HEK293 (cell line): ENCODE data around the gene PGGHG.

ENCODE experiments used
- CTCF ChIA-PET: fragments of 350-600 bp; formaldehyde crosslinking; extraction: SDS; loops from one replicate; lab custom pipeline; 2021; ENCODE audit warnings: antibody characterized with exemption; lab: Yijun Ruan, JAX
- POLR2A ChIA-PET: fragments of 300-600 bp; formaldehyde crosslinking; extraction: SDS; loops from one replicate; lab custom pipeline; 2020; ENCODE audit warnings: antibody characterized with exemption, inconsistent platforms; lab: Yijun Ruan, JAX
- H3K27ac ChIP-seq: fragments of 200-500 bp; sonication (Bioruptor generic); 2 replicates; pipeline ENCODE4 v1.5.1; 2014; ENCODE audit warnings: low read depth, low read length, control low read depth, inconsistent platforms; ENCODE audit errors: extremely low read depth
- H3K36me3 ChIP-seq, 2 experiments: fragments of 200-500 bp in 1 of 2; sonication (Bioruptor generic) in 1 of 2; 1 replicate in 1 of 2; 2 replicates in 1 of 2; pipeline ENCODE4 v1.5.1; 2014 to 2017; ENCODE audit warnings: inconsistent platforms in 2 of 2, low read length in 2 of 2; ENCODE audit not compliant: control insufficient read depth in 2 of 2, insufficient read depth in 1 of 2
- H3K4me1 ChIP-seq: fragments of 200-500 bp; sonication (Bioruptor generic); 2 replicates; pipeline ENCODE4 v1.5.1; 2014; ENCODE audit warnings: mild to moderate bottlenecking, low read length, inconsistent platforms; ENCODE audit not compliant: control insufficient read depth, insufficient read depth
- H3K4me3 ChIP-seq: 2 replicates; pipeline ENCODE4 v1.5.1; 2011; ENCODE audit warnings: low read depth, mild to moderate bottlenecking, control low read depth, low read length, moderate library complexity
- H3K9me3 ChIP-seq: fragments of 200-500 bp; sonication (Bioruptor generic); 2 replicates; pipeline ENCODE4 v1.5.1; 2014; ENCODE audit warnings: low read depth, low read length, inconsistent platforms; ENCODE audit not compliant: control insufficient read depth, insufficient read depth
- GLIS2 ChIP-seq: fragments of 450-650 bp; formaldehyde crosslinking; IDR thresholded peaks from 2 replicates; pipeline ENCODE4 v1.5.1; 2016; ENCODE audit warnings: missing biosample characterization, missing genetic modification characterization
- SETDB1 ChIP-seq: IDR thresholded peaks from one replicate; pipeline ENCODE4 v1.6.1; 2017; ENCODE audit warnings: mild to moderate bottlenecking, low read length, moderate library complexity, mixed read lengths; ENCODE audit not compliant: insufficient read length
- ZBTB20 ChIP-seq: fragments of 450-650 bp; formaldehyde crosslinking; IDR thresholded peaks from 2 replicates; pipeline ENCODE4 v1.5.1; 2016; ENCODE audit warnings: missing biosample characterization, missing genetic modification characterization
- ZNF133 ChIP-seq: fragments of 450-650 bp; formaldehyde crosslinking; IDR thresholded peaks from 2 replicates; pipeline ENCODE4 v1.5.1; 2016; ENCODE audit warnings: missing biosample characterization, missing genetic modification characterization
- ZNF2 ChIP-seq: fragments of 450-650 bp; formaldehyde crosslinking; IDR thresholded peaks from 2 replicates; pipeline ENCODE4 v1.5.1; 2016; ENCODE audit warnings: missing biosample characterization, missing genetic modification characterization
- ZNF292 ChIP-seq: fragments of 450-650 bp; formaldehyde crosslinking; IDR thresholded peaks from 2 replicates; pipeline ENCODE4 v1.5.1; 2016; ENCODE audit warnings: low read depth, missing biosample characterization, missing genetic modification characterization, borderline replicate concordance
- ZNF48 ChIP-seq: fragments of 450-650 bp; formaldehyde crosslinking; IDR thresholded peaks from 2 replicates; pipeline ENCODE4 v1.5.1; 2016; ENCODE audit warnings: missing biosample characterization, missing genetic modification characterization
- ZNF658 ChIP-seq: fragments of 450-650 bp; formaldehyde crosslinking; IDR thresholded peaks from 2 replicates; pipeline ENCODE4; 2016; ENCODE audit warnings: missing biosample characterization, missing genetic modification characterization
- ZXDB ChIP-seq: fragments of 450-650 bp; formaldehyde crosslinking; IDR thresholded peaks from 2 replicates; pipeline ENCODE4 v1.5.1; 2016; ENCODE audit warnings: missing biosample characterization, missing genetic modification characterization
- TF ChIP-seq, protein P1 (sequence below): fragments of 450-650 bp; formaldehyde crosslinking; IDR thresholded peaks from 2 replicates; pipeline ENCODE4 v1.5.1; 2016; ENCODE audit warnings: missing biosample characterization, missing genetic modification characterization
- TF ChIP-seq, protein P2 (sequence below): fragments of 450-650 bp; formaldehyde crosslinking; IDR thresholded peaks from 2 replicates; pipeline ENCODE4 v1.5.1; 2016; ENCODE audit warnings: missing biosample characterization, missing genetic modification characterization, low read depth
- TF ChIP-seq, protein P3 (sequence below): fragments of 450-650 bp; formaldehyde crosslinking; IDR thresholded peaks from 2 replicates; pipeline ENCODE4 v1.5.1; 2016; ENCODE audit warnings: missing biosample characterization, missing genetic modification characterization
- TF ChIP-seq, protein P4 (sequence below): fragments of 450-650 bp; IDR thresholded peaks from 2 replicates; pipeline ENCODE4 v1.5.1; 2018; ENCODE audit warnings: missing biosample characterization, mild to moderate bottlenecking, missing genetic modification characterization
- TF ChIP-seq, protein P5 (sequence below): fragments of 450-650 bp; formaldehyde crosslinking; IDR thresholded peaks from 2 replicates; pipeline ENCODE4 v1.5.1; 2017; ENCODE audit warnings: missing biosample characterization, missing genetic modification characterization
- TF ChIP-seq, protein P6 (sequence below): fragments of 450-650 bp; formaldehyde crosslinking; IDR thresholded peaks from 2 replicates; pipeline ENCODE4 v1.5.1; 2016; ENCODE audit warnings: missing biosample characterization, missing genetic modification characterization, low read depth

Gene PGGHG

DNA sequence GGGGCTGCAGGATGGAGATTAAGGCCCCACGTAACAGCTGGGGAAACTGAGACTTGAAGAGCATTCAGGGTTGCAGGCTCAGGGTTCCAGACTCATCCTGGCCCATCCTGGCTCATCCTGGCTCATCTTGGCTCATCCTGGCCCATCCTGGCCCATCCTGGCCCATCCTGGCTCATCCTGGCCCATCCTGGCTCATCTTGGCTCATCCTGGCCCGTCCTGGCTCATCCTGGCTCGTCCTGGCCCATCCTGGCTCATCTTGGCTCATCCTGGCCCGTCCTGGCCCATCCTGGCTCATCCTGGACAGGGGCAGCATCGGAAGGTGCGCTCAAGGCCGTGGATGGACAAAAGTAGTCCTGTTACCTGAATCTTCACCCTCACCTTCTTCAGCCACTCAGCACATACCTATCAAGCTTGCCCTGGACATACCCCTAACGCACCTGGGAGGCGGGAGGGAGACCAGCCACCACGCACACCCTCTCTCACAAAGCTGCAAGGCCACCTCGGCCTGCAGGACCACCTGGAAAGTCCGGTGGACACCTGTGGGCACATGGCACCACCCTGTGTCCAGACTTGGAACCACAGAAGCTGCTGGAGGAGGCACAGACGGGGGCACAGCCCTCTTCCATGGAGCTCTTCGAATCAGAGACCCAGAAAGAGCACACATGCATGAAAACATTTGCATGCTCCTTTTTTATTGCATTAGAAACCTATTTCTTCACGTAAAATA lies 31.0 kb upstream of the PGGHG start:
- TF ChIP-seq GLIS2 (tag by site-specific recombination) = no peak
- TF ChIP-seq, protein P1, sequence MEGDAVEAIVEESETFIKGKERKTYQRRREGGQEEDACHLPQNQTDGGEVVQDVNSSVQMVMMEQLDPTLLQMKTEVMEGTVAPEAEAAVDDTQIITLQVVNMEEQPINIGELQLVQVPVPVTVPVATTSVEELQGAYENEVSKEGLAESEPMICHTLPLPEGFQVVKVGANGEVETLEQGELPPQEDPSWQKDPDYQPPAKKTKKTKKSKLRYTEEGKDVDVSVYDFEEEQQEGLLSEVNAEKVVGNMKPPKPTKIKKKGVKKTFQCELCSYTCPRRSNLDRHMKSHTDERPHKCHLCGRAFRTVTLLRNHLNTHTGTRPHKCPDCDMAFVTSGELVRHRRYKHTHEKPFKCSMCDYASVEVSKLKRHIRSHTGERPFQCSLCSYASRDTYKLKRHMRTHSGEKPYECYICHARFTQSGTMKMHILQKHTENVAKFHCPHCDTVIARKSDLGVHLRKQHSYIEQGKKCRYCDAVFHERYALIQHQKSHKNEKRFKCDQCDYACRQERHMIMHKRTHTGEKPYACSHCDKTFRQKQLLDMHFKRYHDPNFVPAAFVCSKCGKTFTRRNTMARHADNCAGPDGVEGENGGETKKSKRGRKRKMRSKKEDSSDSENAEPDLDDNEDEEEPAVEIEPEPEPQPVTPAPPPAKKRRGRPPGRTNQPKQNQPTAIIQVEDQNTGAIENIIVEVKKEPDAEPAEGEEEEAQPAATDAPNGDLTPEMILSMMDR (tag by site-specific recombination) = peak; percentile 31; the same call in 1 of the 2 replicates
- Histone ChIP-seq H3K9me3 (no peaks in the 10 kb centered on the region), H3K36me3 (peaks cover 0 to 10% of the 10 kb centered on the region in 2 experiments; a peak in 1 of 3 replicates), H3K4me1 (no peaks in the 10 kb centered on the region), H3K27ac (no peak overlapping the region), H3K4me3 (no peak overlapping the region)
- CTCF ChIA-PET = interaction anchor here (0.7 kb wide), 1 partner anchor 49 kb away, joined by 9 read pairs; no protein-coding TSS in a partner anchor
- POLR2A ChIA-PET = no interaction called here

DNA sequence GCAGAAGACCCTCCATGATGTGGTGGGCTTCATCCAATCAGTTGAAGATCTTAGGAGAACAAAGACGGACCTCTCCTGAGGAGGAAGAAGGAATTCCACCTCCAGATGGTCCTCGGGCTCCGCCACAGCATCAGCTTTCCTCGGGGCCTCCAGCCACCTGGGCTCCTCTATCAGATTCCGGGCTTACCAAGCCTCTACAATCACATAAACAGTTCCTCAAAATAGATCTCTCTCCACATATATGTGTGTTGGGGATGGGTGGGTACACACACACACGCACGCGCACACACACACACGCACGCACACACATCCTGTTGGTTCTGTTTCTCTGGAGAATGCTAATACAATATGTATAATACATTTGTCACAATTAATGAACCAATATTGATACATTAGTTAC lies 29.5 kb upstream of the PGGHG start:
- Histone ChIP-seq H3K4me1 (no peaks in the 10 kb centered on the region), H3K9me3 (no peaks in the 10 kb centered on the region), H3K36me3 (no peaks in the 10 kb centered on the region), H3K27ac (no peak overlapping the region), H3K4me3 (no peak overlapping the region)
- CTCF ChIA-PET = interaction anchor here (0.6 to 3.3 kb wide), 2 partner anchors 8 to 9 kb away, joined by 4 to 30 read pairs; no protein-coding TSS in a partner anchor
- TF ChIP-seq ZNF292 (tag by site-specific recombination) (no peak), ZNF48 (no peak)
- TF ChIP-seq, protein P2, sequence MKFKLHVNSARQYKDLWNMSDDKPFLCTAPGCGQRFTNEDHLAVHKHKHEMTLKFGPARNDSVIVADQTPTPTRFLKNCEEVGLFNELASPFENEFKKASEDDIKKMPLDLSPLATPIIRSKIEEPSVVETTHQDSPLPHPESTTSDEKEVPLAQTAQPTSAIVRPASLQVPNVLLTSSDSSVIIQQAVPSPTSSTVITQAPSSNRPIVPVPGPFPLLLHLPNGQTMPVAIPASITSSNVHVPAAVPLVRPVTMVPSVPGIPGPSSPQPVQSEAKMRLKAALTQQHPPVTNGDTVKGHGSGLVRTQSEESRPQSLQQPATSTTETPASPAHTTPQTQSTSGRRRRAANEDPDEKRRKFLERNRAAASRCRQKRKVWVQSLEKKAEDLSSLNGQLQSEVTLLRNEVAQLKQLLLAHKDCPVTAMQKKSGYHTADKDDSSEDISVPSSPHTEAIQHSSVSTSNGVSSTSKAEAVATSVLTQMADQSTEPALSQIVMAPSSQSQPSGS (tag by site-specific recombination) = no peak
- POLR2A ChIA-PET = no interaction called here

DNA sequence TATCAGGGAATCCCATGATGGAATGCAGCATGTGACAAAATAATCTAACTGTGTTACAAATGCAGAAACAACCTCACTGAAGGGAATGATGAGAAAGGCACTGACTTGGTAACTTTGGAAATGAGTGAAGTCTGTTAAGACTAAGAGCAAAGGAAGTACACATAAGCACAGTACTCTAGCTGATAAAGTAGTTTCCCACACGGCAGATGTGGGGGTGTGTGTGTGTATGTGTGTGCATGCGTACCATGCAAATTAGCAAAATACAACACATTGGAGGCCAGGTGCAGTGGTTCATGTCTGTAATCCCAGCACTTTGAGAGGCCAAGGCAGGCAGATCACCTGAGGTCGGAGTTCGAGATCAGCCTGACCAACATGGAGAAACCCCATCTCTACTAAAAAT lies 27.3 kb upstream of the PGGHG start:
- no peak overlapping the region for H3K27ac ChIP-seq
- H3K9me3 ChIP-seq = no peaks in the 10 kb centered on the region
- no peaks in the 10 kb centered on the region for H3K36me3 ChIP-seq
- CTCF ChIA-PET = interaction anchor here (0.6 to 3.3 kb wide), 3 partner anchors 11 to 103 kb away, joined by 3 to 30 read pairs (median 3); no protein-coding TSS in a partner anchor
- H3K4me3 ChIP-seq = no peak overlapping the region
- POLR2A ChIA-PET = no interaction called here
- no peaks in the 10 kb centered on the region for H3K4me1 ChIP-seq
- TF ChIP-seq SETDB1 = peak; percentile 37
- TF ChIP-seq, protein P3, sequence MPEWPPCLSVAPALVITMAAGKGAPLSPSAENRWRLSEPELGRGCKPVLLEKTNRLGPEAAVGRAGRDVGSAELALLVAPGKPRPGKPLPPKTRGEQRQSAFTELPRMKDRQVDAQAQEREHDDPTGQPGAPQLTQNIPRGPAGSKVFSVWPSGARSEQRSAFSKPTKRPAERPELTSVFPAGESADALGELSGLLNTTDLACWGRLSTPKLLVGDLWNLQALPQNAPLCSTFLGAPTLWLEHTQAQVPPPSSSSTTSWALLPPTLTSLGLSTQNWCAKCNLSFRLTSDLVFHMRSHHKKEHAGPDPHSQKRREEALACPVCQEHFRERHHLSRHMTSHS = no peak

DNA sequence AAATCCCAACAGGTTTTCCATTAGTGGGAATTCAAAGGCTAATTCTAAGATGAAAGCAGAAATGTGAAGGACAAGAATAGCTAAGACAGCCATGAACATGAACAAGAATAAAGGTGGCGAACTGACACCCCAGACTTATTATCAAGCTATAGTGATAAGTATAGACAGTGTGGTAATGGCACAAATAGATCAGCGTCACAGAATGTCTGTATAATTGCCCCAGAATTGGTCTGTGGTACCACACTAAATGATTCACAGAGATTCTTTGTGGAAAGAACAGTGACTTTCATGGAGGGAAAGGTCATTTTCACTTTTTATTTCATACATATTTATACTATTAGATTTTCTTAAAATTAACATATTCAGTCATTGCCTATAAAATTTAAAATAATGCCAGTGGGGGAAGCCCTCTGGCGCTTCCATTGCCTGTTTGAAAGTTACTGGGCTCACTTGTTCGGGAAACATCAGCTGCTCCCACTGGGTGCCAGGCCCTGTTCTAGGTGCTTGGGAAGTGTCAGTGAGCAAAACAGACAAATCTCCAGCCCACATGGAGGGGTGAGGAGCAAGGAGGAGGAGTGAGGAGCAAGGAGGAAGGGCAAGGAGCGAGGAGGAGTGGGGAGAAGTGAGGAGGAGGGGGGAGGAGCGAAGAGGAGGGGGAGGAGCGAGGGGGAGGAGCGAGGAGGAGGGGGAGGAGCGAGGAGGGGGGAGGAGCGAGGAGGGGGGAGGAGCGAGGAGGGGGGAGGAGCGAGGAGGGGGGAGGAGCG lies 22.1 kb upstream of the PGGHG start:
- H3K9me3 ChIP-seq = no peaks in the 10 kb centered on the region
- no peaks in the 10 kb centered on the region for H3K4me1 ChIP-seq
- ChIA-PET POLR2A (no interaction called here), CTCF (interaction anchor here (1.1 to 1.8 kb wide), 2 partner anchors 16 to 182 kb away, joined by 3 to 5 read pairs; no protein-coding TSS in a partner anchor)
- H3K4me3 ChIP-seq = no peak overlapping the region
- no peaks in the 10 kb centered on the region for H3K36me3 ChIP-seq
- no peak overlapping the region for H3K27ac ChIP-seq
- TF ChIP-seq ZNF133 (tag by site-specific recombination) = no peak
- TF ChIP-seq, protein P4, sequence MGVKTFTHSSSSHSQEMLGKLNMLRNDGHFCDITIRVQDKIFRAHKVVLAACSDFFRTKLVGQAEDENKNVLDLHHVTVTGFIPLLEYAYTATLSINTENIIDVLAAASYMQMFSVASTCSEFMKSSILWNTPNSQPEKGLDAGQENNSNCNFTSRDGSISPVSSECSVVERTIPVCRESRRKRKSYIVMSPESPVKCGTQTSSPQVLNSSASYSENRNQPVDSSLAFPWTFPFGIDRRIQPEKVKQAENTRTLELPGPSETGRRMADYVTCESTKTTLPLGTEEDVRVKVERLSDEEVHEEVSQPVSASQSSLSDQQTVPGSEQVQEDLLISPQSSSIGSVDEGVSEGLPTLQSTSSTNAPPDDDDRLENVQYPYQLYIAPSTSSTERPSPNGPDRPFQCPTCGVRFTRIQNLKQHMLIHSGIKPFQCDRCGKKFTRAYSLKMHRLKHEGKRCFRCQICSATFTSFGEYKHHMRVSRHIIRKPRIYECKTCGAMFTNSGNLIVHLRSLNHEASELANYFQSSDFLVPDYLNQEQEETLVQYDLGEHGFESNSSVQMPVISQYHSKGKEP (tag by site-specific recombination) = no peak
- no peak for TF ChIP-seq ZNF2
- TF ChIP-seq, protein P5, sequence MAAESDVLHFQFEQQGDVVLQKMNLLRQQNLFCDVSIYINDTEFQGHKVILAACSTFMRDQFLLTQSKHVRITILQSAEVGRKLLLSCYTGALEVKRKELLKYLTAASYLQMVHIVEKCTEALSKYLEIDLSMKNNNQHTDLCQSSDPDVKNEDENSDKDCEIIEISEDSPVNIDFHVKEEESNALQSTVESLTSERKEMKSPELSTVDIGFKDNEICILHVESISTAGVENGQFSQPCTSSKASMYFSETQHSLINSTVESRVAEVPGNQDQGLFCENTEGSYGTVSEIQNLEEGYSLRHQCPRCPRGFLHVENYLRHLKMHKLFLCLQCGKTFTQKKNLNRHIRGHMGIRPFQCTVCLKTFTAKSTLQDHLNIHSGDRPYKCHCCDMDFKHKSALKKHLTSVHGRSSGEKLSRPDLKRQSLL (tag by site-specific recombination) = no peak
- no peak for TF ChIP-seq ZNF658
- TF ChIP-seq ZXDB (tag by site-specific recombination) = no peak
- TF ChIP-seq ZBTB20 = no peak
- TF ChIP-seq, protein P6, sequence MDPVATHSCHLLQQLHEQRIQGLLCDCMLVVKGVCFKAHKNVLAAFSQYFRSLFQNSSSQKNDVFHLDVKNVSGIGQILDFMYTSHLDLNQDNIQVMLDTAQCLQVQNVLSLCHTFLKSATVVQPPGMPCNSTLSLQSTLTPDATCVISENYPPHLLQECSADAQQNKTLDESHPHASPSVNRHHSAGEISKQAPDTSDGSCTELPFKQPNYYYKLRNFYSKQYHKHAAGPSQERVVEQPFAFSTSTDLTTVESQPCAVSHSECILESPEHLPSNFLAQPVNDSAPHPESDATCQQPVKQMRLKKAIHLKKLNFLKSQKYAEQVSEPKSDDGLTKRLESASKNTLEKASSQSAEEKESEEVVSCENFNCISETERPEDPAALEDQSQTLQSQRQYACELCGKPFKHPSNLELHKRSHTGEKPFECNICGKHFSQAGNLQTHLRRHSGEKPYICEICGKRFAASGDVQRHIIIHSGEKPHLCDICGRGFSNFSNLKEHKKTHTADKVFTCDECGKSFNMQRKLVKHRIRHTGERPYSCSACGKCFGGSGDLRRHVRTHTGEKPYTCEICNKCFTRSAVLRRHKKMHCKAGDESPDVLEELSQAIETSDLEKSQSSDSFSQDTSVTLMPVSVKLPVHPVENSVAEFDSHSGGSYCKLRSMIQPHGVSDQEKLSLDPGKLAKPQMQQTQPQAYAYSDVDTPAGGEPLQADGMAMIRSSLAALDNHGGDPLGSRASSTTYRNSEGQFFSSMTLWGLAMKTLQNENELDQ (tag by site-specific recombination) = no peak
